Smooth muscle cell (in vitro differentiated cells): ENCODE measurements around the gene DGKB. TPM values are rescaled to one million over a fixed set of nuclear protein-coding genes. Genes with fewer than 3 reads are reported as not detected.

ENCODE experiments used
- DNase-seq: peaks from one replicate; lab custom pipeline; 2025; ENCODE audit not compliant: unreplicated experiment; lab: John Stamatoyannopoulos, UW
- H2AFZ ChIP-seq: fragments of 200-600 bp; sonication (generic); 2 replicates; pipeline ENCODE4 v1.6.0; 2016; ENCODE audit warnings: antibody characterized with exemption, low read depth, mild to moderate bottlenecking
- H3F3A ChIP-seq: fragments of 200-600 bp; sonication (generic); 2 replicates; pipeline ENCODE4 v1.6.0; 2017; ENCODE audit warnings: antibody characterized with exemption, low read depth
- H3K27ac ChIP-seq: fragments of 200-600 bp; sonication (generic); 2 replicates; pipeline ENCODE4 v1.5.1; 2016; ENCODE audit warnings: low read depth, mild to moderate bottlenecking
- H3K27me3 ChIP-seq: fragments of 200-600 bp; sonication (generic); 2 replicates; pipeline ENCODE4 v1.6.1; 2016; ENCODE audit warnings: low read depth, mild to moderate bottlenecking
- H3K36me3 ChIP-seq: fragments of 200-600 bp; sonication (generic); 2 replicates; pipeline ENCODE4 v1.5.1; 2016; ENCODE audit warnings: low read depth
- H3K4me1 ChIP-seq: fragments of 200-600 bp; sonication (generic); 2 replicates; pipeline ENCODE4 v1.5.1; 2016; ENCODE audit warnings: low read depth
- H3K4me2 ChIP-seq: fragments of 200-600 bp; sonication (generic); 2 replicates; pipeline ENCODE4 v1.6.0; 2016; ENCODE audit warnings: mild to moderate bottlenecking
- H3K4me3 ChIP-seq: fragments of 200-600 bp; sonication (generic); 2 replicates; pipeline ENCODE4 v1.5.1; 2016; ENCODE audit warnings: mild to moderate bottlenecking
- H3K79me2 ChIP-seq: fragments of 200-600 bp; sonication (generic); 2 replicates; pipeline ENCODE4 v1.6.0; 2016; ENCODE audit warnings: low read depth, mild to moderate bottlenecking
- H3K9ac ChIP-seq: fragments of 200-600 bp; sonication (generic); 2 replicates; pipeline ENCODE4 v1.6.0; 2016; ENCODE audit warnings: low read depth
- H3K9me3 ChIP-seq: fragments of 200-600 bp; sonication (generic); replicated peaks from 2 replicates; pipeline ENCODE4 v1.5.1; 2016; ENCODE audit warnings: low read depth
- H4K20me1 ChIP-seq: fragments of 200-600 bp; sonication (generic); 2 replicates; pipeline ENCODE4 v1.6.0; 2016; ENCODE audit warnings: low read depth
- WGBS: methylation state at CpG from one replicate; pipeline ENCODE4 v1.1.7; 2016; ENCODE audit warnings: low lambda C conversion rate; 5-methylcytosine and 5-hydroxymethylcytosine counted together
- polyA plus RNA-seq: library from polyadenylated mRNA; unstranded; fragments of >200 nt; fragmentation: Nextera tagmentation; extraction: Ambion mirVana; gene quantifications from 2 replicates; pipeline ENCODE4 v1.2.1, GENCODE V29; 2016
- total RNA-seq: library from RNA; depleted of rRNA; stranded (reverse); fragments of >200 nt; gene quantifications from 2 replicates; pipeline ENCODE4 v1.2.3, GENCODE V29; 2014
- TF ChIP-seq, protein P1 (sequence below): fragments of 200-600 bp; sonication (generic); IDR thresholded peaks from 2 replicates; pipeline ENCODE4 v1.5.1; 2017; ENCODE audit warnings: borderline replicate concordance, mild to moderate bottlenecking, antibody characterized with exemption; ENCODE audit not compliant: insufficient read depth, poor library complexity, severe bottlenecking

DGKB gene
- total and polyA plus RNA-seq, 2 experiments from 2014 or later: not detected

DNA sequence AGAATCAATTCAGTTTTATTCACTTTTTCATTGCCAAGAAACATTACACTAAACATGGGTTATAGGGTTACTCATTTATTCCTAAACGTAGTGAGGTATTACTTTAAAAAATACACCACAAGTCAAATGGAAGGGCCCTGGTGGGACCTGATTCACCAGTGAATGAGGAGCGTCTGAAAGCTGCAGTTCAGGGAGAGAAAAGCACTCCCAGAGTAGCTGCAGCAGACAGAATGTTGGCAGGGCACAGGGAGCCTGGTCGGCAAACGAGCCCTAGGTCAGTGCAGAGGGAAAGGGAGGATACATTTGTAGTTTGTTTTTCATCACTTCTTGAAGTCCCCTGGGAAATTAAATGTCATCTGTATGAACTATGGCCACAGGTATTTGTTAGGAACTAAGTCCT lies 551.4 kb downstream of the DGKB start:
- H3K4me3 ChIP-seq: no peak overlapping the region
- H3K27ac ChIP-seq: no peak overlapping the region
- no peak overlapping the region for H3K9ac ChIP-seq
- no peaks in the 10 kb centered on the region for H3K36me3 ChIP-seq
- no peak overlapping the region for H3K4me2 ChIP-seq
- no peaks in the 10 kb centered on the region for H4K20me1 ChIP-seq
- H2AFZ ChIP-seq: peak overlapping the region; percentile 54
- no peaks in the 10 kb centered on the region for H3K9me3 ChIP-seq
- H3K79me2 ChIP-seq: no peaks in the 10 kb centered on the region
- no peak for DNase-seq
- no peaks in the 10 kb centered on the region for H3F3A ChIP-seq
- 38% methylated on average over 4 of the region's 4 CpGs for WGBS
- TF ChIP-seq, protein P1, sequence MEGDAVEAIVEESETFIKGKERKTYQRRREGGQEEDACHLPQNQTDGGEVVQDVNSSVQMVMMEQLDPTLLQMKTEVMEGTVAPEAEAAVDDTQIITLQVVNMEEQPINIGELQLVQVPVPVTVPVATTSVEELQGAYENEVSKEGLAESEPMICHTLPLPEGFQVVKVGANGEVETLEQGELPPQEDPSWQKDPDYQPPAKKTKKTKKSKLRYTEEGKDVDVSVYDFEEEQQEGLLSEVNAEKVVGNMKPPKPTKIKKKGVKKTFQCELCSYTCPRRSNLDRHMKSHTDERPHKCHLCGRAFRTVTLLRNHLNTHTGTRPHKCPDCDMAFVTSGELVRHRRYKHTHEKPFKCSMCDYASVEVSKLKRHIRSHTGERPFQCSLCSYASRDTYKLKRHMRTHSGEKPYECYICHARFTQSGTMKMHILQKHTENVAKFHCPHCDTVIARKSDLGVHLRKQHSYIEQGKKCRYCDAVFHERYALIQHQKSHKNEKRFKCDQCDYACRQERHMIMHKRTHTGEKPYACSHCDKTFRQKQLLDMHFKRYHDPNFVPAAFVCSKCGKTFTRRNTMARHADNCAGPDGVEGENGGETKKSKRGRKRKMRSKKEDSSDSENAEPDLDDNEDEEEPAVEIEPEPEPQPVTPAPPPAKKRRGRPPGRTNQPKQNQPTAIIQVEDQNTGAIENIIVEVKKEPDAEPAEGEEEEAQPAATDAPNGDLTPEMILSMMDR: no peak
- no peaks in the 10 kb centered on the region for H3K27me3 ChIP-seq
- H3K4me1 ChIP-seq: peaks cover 12% of the 10 kb centered on the region

DNA sequence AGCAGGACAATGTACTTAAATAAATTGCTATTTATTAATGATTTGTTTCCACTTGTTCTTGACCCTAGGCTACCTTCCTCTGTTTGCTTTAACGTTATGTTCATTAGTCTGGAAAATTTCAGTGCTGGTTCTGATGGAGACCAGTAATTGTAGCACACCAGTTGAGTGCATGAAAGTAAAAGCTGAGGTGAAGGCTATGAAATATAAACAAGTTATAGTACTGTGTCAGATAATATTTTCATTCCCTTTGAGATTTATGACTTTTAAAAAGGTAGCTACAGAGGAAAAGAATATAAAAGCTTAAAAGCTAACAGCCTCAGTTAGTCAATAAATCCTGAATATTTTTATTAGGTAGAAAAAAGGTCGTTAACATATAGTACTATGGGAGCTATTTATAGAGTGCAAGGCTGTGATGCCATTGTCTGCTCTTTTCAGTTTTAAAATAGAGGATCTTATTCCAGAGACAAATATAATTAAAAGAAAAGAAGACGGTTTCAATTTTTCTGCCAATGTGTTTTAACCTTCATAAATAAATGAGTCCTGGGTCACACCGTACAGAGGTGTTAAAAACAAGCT lies 561.3 kb downstream of the DGKB start:
- H4K20me1 ChIP-seq: no peaks in the 10 kb centered on the region
- H3K4me3 ChIP-seq: no peak overlapping the region
- 74% methylated on average over 4 of the region's 4 CpGs for WGBS
- no peaks in the 10 kb centered on the region for H3K36me3 ChIP-seq
- H3F3A ChIP-seq: no peaks in the 10 kb centered on the region
- H3K9me3 ChIP-seq: no peaks in the 10 kb centered on the region
- no peaks in the 10 kb centered on the region for H3K27me3 ChIP-seq
- H3K79me2 ChIP-seq: no peaks in the 10 kb centered on the region
- TF ChIP-seq, protein P1: no peak
- H3K9ac ChIP-seq: no peak overlapping the region
- H3K4me2 ChIP-seq: no peak overlapping the region
- no peak overlapping the region for H2AFZ ChIP-seq
- H3K27ac ChIP-seq: no peak overlapping the region
- no peak for DNase-seq
- peaks cover 37% of the 10 kb centered on the region for H3K4me1 ChIP-seq

DNA sequence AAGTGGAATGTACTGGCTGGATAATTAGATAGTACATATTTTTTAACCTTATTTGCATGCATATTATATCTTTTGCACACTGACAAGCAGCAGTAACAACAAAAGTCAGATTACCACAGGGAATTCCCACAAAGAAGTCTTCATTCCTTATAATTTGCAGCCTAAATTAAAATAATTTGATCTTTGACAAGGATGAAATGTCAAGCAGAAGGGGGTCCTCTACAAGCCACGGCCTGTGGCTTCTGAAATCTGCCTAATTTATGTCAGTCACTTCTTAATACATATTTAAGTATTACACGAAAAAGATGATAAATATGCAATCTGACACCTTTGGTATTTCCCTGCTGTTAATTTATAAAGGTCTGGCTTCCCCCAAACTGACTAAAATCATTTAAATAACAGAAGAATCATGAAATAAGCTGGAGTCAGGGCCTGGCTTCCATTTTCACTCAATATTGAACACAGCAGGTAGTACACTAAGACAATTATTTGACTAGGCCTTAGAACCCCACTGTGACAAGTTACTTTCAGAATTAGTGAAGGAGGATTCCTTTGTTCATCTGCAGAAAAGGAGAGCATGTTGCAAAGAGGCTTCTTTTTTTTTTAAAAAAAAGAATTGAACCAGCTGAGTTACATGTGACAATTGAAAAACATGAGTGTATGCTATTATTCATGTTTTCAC lies 562.0 kb downstream of the DGKB start:
- H3K79me2 ChIP-seq: no peaks in the 10 kb centered on the region
- H4K20me1 ChIP-seq: no peaks in the 10 kb centered on the region
- H3K36me3 ChIP-seq: no peaks in the 10 kb centered on the region
- no peak for DNase-seq
- no peak overlapping the region for H3K9ac ChIP-seq
- peaks cover 37% of the 10 kb centered on the region for H3K4me1 ChIP-seq
- TF ChIP-seq, protein P1: no peak
- H3K9me3 ChIP-seq: no peaks in the 10 kb centered on the region
- no peak overlapping the region for H3K27ac ChIP-seq
- H3K4me3 ChIP-seq: no peak overlapping the region
- H3K27me3 ChIP-seq: no peaks in the 10 kb centered on the region
- WGBS: 64% methylated on average over 2 of the region's 2 CpGs
- no peak overlapping the region for H3K4me2 ChIP-seq
- H2AFZ ChIP-seq: no peak overlapping the region
- no peaks in the 10 kb centered on the region for H3F3A ChIP-seq

DNA sequence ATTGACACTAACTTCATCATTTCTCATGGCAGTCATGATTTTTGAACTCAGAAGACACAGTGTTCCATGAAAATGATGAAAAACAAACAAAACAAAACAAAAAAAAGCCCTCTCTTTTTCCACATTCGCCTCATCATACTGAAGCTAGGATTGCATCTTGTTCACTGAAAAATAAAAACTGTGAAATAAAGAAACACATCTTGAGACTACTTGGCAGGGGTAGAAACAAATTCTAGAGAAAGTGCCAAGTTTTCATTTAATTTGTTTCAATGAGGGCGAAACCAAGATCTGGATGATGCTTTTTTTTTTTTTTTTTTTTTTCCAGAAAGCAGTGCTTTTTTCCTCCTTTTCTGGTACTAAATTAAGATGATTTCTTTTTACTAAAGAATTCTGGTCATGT lies 562.7 kb downstream of the DGKB start:
- no peak overlapping the region for H3K9ac ChIP-seq
- 93% methylated on average over 2 of the region's 2 CpGs for WGBS
- no peaks in the 10 kb centered on the region for H3K27me3 ChIP-seq
- H4K20me1 ChIP-seq: no peaks in the 10 kb centered on the region
- no peak overlapping the region for H2AFZ ChIP-seq
- TF ChIP-seq, protein P1: no peak
- H3K27ac ChIP-seq: no peak overlapping the region
- DNase-seq: no peak
- H3K36me3 ChIP-seq: no peaks in the 10 kb centered on the region
- no peaks in the 10 kb centered on the region for H3K9me3 ChIP-seq
- no peak overlapping the region for H3K4me2 ChIP-seq
- no peak overlapping the region for H3K4me3 ChIP-seq
- H3K4me1 ChIP-seq: peaks cover 37% of the 10 kb centered on the region
- no peaks in the 10 kb centered on the region for H3F3A ChIP-seq
- H3K79me2 ChIP-seq: no peaks in the 10 kb centered on the region
